T-helper 2 cell treated with Interferon-gamma antibody and Interleukin-4, amounts not matched to agents 100 ng/mL and 5 ng/mL, for 36 hours (primary cell): ENCODE measurements around the gene CCDC33. TPM values are rescaled to one million over a fixed set of nuclear protein-coding genes. Genes with fewer than 3 reads are reported as not detected.
"Not testable (repeated sequence)": the region's sequence is repeated elsewhere in the genome, so short reads cannot be mapped to it uniquely, and the experiment has no call there.

Experiments used
- intact Hi-C: fragments of 100-400 bp; cut with micrococcal nuclease; formaldehyde crosslinking; loops from one replicate; pipeline ENCODE4 v1.15.1; 2023
- total RNA-seq: library from RNA; stranded (reverse); gene quantifications from 2 replicates; pipeline ENCODE4 v1.2.3, GENCODE V29; 2022

The CCDC33 gene
- total RNA-seq, 1 donor from 2014 or later = not detected

- intact Hi-C loops = no loop called here
Observed at GRCh38 chr15:74332611-74333010, 96.5 kb downstream of the CCDC33 start.

GRCh38 chr15:74333093-74333492, 97.0 kb downstream of the CCDC33 start:
- intact Hi-C loops = no loop called here

DNA sequence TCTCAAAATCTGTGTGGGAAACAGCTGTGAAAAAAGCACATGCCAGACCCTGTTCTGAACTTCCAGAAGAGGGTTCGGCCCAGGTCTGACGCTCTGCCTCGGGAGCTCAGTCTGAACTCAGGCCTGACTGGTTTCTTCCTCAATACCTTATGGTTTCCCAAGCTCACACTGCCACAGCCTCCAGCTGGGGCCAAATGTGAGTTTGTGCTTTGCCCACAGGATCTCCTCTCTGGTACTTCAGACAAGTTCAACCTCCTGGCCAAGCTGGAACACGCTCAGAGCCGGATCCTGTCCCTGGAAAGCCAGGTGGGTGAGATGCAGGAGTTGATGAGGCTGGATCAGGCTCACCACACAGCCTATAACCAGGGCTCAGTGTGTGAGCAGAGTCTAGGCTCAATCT, 97.5 kb downstream of the CCDC33 start:
- intact Hi-C loops = no loop called here

DNA sequence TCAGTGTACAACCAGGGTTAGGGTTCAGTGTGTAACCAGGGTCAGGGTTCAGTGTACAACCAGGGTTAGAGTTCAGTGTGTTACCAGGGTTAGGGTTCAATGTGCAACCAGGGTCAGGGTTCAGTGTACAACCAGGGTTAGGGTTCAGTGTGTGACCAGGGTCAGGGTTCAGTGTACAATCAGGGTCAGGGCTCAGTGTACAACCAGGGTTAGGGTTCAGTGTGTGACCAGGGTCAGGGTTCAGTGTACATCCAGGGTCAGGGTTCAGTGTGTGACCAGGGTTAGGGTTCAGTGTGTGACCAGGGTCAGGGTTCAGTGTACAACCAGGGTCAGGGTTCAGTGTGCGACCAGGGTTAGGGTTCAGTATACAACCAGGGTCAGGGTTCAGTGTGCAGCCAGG, 98.0 kb downstream of the CCDC33 start:
- intact Hi-C loops = no loop called here

DNA sequence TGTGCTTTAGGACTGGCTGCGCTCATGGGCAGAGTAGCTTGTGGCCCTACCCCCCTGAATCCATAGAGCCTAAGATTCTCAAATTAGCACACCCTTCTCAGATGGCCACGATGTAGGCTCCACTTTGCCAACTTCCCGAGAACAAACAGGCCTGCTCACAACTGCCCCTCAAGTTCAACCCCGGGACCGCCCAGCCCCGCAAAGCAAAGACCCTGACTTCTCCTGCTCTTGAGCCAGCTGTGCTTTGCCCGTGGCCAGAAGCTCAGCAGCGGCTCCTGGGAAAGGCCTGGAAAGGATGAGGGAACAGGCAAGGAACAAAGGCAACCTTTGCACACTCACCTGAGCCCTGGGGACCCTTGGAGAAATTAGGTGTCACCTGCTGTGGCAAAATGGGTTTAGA, 99.3 kb downstream of the CCDC33 start:
- intact Hi-C loops = no loop called here

- intact Hi-C loops = no loop called here
Observed at GRCh38 chr15:74336061-74337005, 100.2 kb downstream of the CCDC33 start.

DNA sequence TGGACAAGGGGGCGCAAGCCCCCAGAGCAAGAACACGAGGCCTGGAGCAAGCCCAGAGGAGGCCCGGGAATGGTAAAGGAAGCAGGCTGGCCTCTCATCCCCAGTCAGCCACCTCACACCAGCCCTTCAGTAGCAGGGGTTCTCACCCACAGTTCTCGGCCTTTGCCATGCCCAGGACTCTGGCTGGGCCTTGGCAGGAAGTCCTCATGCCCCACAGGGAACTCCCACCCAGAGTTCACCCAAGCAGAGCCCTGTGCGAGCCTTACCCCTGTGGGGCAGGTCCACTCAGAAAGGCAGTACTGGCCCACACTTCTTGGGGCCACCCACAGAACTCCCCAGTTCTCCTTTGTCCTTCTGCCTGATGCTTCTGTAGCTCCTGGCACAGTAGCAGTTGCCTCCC, 101.0 kb downstream of the CCDC33 start:
- intact Hi-C loops = no loop called here

DNA sequence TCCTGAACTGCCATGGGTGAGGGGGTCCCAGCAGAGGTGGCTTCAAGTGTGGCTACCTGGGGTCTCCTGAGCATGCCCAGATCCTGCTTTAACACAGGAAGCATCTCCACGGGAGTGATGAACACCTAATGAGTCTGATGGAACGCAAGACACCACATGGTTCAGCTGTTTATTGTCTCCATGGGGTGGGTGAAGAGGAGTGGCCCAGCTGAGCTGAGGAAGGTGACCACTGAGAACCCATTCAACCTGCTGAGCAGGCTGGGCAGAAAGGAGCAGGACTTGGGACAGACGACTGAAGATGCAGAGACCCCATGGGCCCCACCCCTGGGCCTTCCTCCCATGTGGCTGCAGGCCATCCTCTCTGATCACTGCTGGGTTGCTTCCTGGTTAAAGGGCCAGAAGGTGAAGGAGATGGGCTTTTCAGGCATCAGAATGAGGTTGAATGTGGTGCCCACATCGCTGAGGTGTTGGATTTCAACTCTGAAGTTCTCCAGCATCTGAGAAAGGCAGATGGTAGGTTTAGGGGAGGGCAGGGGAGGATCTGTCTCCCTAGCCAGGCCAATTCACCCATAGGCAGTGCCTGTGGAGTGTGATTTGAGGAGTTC, 101.6 kb downstream of the CCDC33 start:
- intact Hi-C loops = no loop called here

GRCh38 chr15:74338676-74339075, 102.5 kb downstream of the CCDC33 start:
- intact Hi-C loops = no loop called here

DNA sequence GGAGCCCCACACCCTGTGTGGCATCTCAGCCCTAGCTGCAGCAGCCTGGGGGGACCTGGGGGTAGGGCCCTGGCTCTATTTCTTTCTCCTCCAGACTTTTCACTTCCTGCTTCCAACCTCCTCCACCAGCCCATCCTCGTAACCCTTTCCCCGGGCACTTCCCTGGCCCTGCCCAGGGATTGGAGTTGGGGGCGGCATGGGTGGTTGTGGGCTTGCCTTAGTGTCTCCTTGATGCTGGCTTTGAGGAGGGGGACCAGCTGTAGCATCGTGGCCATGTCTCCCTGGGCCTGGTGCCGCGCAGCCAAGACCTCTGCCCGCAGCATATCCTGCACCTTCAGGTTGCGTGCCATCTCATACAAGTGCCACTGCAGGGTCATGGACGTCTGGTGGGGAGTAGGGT, 103.2 kb downstream of the CCDC33 start:
- intact Hi-C loops = no loop called here

DNA sequence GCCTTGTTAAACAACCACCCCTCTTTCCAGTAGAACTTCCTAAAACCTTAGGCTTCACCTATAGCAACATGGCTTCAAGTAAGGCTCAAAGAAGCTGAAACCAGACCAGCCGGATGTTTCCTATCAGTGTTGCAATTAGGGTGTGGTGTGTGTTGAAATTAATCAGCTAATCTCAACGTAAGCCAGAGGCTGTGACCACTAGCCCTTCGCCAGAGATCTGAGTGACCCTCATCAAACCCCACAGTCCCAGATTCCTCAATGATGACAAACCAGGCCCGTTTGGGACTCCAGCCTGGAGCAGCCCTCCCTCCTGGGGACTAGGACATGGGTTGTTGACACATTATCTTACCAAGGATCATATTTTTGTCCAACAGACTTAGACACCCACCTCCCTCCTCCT, 104.0 kb downstream of the CCDC33 start:
- intact Hi-C loops = no loop called here

GRCh38 chr15:74343127-74343796, 107.1 kb downstream of the CCDC33 start:
- intact Hi-C loops = no loop called here

GRCh38 chr15:74343797-74344127, 107.6 kb downstream of the CCDC33 start:
- intact Hi-C loops = no loop called here

- intact Hi-C loops = no loop called here
Observed at GRCh38 chr15:74345051-74345450, 108.9 kb downstream of the CCDC33 start.

DNA sequence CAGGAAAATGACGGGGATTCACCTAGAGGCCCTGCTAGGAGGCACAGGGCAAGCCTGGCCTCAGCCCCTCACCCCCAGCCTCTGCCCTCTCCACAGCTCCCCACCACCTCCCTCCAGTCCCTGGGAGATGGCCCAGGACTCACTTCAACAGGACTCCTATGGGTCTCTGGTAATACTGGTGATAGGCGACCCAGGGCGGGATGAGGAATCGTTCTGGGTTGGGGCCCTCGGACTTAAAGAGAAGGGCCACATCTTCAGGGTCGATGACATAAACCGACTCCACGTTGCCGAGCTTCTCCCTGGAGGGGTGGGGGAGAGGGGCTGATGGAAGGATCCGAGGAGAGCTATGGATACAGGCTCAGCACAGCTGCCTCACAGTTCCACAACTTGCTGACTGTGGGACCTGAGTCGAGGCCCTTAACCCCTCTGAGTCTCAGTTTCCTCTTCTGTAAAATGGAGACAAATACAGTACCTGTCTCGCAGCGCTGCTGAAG, 111.7 kb downstream of the CCDC33 start:
- intact Hi-C loops = no loop called here

GRCh38 chr15:74349241-74349778, 113.2 kb downstream of the CCDC33 start:
- intact Hi-C loops = no loop called here

- intact Hi-C loops = no loop called here
Observed at GRCh38 chr15:74350295-74351275, 114.5 kb downstream of the CCDC33 start.

DNA sequence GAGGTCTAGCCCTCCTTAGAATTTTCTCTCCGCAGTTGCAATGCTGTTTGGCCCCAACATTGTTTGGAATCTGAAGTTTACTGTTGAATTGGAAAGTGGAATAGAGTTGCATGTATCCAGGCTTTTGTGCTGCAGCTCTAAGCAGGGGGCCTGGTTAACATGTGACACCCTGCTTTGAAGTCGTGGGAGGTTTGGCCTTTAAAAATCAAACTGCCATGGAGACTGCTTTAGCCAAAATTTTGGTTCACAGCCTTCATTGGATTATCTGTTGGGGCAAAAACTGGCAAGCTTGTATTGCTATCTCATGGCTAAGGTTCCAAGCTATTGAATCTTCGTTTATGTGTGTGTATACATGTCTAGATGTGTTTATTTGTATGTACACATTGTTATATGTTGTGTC, 115.5 kb downstream of the CCDC33 start:
- intact Hi-C loops = no loop called here

DNA sequence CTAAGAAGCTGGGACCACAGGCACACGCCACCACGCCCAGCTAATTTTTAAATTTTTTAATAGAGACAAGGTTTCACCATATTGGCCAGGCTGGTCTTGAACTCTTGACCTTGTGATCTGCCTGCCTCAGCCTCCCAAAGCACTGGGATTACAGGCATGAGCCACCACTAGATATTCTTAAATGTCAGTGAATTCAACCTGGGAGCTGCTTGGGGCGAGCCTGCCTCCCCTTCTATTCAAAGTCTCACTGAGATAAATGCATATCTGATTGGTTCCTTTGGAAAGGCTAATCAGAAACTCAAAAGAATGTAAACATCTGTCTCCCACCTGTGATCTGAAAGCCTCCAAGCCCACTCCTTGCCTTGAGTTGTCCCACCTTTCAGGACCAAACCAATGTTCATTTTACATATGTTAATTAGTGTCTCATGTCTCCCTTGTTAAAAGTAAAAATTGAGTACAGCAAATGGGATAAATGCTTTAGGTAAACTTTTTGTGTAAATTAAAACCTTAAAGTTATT, 116.3 kb downstream of the CCDC33 start:
- intact Hi-C loops = no loop called here

DNA sequence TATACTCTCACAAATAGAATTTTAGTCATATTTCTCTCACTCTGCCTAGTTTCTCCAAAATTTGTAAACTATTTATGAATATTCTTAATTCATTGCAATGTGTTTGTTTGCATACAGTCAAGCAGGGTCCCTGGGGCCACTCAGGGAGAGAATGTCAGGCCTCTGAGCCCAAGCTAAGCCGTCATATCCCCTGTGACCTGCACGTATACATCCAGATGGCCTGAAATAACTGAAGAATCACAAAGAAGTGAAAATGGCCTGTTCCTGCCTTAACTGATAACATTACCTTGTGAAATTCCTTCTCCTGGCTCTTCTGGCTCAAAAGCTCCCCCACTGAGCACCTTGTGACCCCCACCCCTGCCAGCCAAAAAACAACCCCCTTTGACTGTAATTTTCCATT, 117.9 kb downstream of the CCDC33 start:
- intact Hi-C loops = not testable (repeated sequence)
